ENCODE measurements around the gene ECI1.

DNA sequence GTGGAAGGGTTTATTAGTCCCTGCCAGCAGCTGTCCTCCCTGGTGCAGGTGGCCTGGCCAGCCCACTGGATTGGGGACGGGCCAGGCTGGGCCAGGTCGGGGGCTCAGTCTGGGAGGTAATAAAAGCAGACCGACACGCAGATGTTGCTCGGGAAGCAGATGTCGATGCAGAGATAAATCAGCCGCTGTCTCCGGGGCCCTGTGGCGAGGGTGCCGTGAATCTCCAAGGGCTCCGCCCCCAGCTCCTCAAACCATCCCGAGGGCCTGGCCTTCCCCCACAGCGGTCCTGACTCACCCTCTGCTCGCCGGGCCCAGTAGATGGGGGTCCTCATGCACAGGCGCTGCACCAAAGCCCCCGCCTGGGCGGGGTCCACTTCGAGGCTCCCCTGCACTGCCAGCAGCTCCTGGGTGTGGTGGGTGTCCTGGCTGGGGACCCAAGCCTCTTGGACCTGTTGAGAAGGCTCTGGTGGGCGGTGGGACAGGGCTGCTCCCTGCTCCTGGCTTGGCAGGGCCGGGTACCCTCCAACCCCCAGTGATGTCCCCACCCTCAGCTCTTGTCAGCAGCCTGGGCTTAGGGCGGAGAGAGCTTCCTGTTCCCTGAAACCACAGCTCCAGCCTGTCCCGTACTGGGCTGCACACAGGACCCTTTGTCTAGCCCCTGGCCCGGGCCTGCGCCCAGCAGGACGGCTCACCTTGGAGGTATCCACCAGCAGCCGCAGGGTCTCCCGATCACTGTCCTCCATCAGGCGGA, 42.0 kb downstream of the ECI1 start:
- TF ChIP-seq EZH2phosphoT487 (IDR thresholded peaks at IDR 0.05; ENCODE audit: low read length), result no peak
- TF ChIP-seq, protein P1, sequence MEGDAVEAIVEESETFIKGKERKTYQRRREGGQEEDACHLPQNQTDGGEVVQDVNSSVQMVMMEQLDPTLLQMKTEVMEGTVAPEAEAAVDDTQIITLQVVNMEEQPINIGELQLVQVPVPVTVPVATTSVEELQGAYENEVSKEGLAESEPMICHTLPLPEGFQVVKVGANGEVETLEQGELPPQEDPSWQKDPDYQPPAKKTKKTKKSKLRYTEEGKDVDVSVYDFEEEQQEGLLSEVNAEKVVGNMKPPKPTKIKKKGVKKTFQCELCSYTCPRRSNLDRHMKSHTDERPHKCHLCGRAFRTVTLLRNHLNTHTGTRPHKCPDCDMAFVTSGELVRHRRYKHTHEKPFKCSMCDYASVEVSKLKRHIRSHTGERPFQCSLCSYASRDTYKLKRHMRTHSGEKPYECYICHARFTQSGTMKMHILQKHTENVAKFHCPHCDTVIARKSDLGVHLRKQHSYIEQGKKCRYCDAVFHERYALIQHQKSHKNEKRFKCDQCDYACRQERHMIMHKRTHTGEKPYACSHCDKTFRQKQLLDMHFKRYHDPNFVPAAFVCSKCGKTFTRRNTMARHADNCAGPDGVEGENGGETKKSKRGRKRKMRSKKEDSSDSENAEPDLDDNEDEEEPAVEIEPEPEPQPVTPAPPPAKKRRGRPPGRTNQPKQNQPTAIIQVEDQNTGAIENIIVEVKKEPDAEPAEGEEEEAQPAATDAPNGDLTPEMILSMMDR (IDR thresholded peaks at IDR 0.05; ENCODE audit: low read length), result no peak
